ENCODE data around the gene PDSS1. TPM values are rescaled to one million over a fixed set of nuclear protein-coding genes. Genes with fewer than 3 reads are reported as not detected.

Gene PDSS1
- polyA plus RNA-seq, 1 of the 3 experiments (the other 2 are of a cell fraction), result 14.9 TPM

DNA sequence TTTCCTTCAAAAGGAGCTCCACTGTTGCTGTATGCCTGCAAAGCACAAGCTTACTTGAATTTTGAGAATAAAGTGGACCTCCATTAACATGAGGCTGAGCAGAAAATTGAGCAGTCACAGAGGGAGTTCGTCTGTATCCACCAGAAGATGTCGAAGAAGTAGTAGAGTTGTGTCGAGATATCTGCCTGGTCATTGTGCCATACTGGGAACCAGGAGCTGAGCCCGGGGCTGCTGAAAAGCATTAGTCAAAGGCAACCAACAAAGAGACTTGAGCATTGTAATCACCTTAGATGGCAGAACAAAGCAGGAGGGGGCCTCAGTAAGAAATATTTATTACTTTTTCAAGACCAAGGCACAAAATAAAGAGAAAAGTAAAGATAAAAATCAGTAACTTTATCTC is 61.5 kb downstream of the PDSS1 start:
- Histone ChIP-seq H3K9me2 (no peaks in the 10 kb centered on the region), H4K20me1 (ENCODE audit: insufficient read depth) (no peaks in the 10 kb centered on the region), H3K9ac (no peak overlapping the region), H3K27me3 (ENCODE audit: insufficient read depth) (no peaks in the 10 kb centered on the region), H3K79me2 (ENCODE audit: insufficient read depth) (no peaks in the 10 kb centered on the region; the same call in 1 of the 2 replicates), H3K4me3 (ENCODE audit: low read depth in 2 of 2, low read length in 1 of 2) (no peak overlapping the region), H3K36me3 (replicated peaks in 1 of 2; ENCODE audit: control insufficient read depth in 1 of 2, insufficient read depth in 2 of 2, low read length in 1 of 2) (peaks cover 23 to 36% of the 10 kb centered on the region in 2 experiments), H3K4me1 (ENCODE audit: control insufficient read depth in 1 of 2, insufficient read depth in 2 of 2, low read depth in 1 of 2, low read length in 1 of 2) (no peaks in the 10 kb centered on the region; a peak in 1 of 4 replicates), H2AFZ (ENCODE audit: low read depth) (no peak overlapping the region), H3K9me3 (no peaks in the 10 kb centered on the region), H3K4me2 (no peak overlapping the region), H3F3A (replicated peaks; ENCODE audit: insufficient read depth) (peaks cover 2% of the 10 kb centered on the region), H3K27ac (ENCODE audit: low read depth in 2 of 2, low read length in 1 of 2) (no peak overlapping the region)
- TF ChIP-seq FOXM1 (IDR thresholded peaks at IDR 0.05; ENCODE audit: low read depth) (no peak), SIN3A (IDR thresholded peaks at IDR 0.05; ENCODE audit: borderline replicate concordance, low read depth, low read length) (no peak), EZH2phosphoT487 (IDR thresholded peaks at IDR 0.05; ENCODE audit: borderline replicate concordance, low read depth) (no peak), FOXJ3 (CRISPR knock-in tag; IDR thresholded peaks at IDR 0.05) (no peak), RCOR1 (IDR thresholded peaks at IDR 0.05; ENCODE audit: low read length) (no peak), TAF1 (IDR thresholded peaks at IDR 0.05; ENCODE audit: borderline replicate concordance, low read depth, low read length) (no peak), ELF1 (IDR thresholded peaks at IDR 0.05) (no peak), SMC3 (IDR thresholded peaks at IDR 0.05; ENCODE audit: low read depth, low read length) (no peak), MEF2A (IDR thresholded peaks at IDR 0.05; ENCODE audit: borderline replicate concordance, low read depth) (no peak), RXRA (IDR thresholded peaks at IDR 0.05; ENCODE audit: borderline replicate concordance, low read depth) (no peak), NRF1 (IDR thresholded peaks at IDR 0.05; ENCODE audit: low read depth, low read length) (no peak), TCF12 (IDR thresholded peaks at IDR 0.05) (no peak), CHD2 (IDR thresholded peaks at IDR 0.05; ENCODE audit: low read length, partially characterized antibody) (no peak)
- TF ChIP-seq, protein P1, sequence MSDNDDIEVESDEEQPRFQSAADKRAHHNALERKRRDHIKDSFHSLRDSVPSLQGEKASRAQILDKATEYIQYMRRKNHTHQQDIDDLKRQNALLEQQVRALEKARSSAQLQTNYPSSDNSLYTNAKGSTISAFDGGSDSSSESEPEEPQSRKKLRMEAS (IDR thresholded peaks at IDR 0.05; ENCODE audit: low read depth), result no peak
- TF ChIP-seq, protein P2, sequence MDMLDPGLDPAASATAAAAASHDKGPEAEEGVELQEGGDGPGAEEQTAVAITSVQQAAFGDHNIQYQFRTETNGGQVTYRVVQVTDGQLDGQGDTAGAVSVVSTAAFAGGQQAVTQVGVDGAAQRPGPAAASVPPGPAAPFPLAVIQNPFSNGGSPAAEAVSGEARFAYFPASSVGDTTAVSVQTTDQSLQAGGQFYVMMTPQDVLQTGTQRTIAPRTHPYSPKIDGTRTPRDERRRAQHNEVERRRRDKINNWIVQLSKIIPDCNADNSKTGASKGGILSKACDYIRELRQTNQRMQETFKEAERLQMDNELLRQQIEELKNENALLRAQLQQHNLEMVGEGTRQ (IDR thresholded peaks at IDR 0.05; ENCODE audit: borderline replicate concordance, low read depth, low read length), result no peak
- TF ChIP-seq, protein P3, sequence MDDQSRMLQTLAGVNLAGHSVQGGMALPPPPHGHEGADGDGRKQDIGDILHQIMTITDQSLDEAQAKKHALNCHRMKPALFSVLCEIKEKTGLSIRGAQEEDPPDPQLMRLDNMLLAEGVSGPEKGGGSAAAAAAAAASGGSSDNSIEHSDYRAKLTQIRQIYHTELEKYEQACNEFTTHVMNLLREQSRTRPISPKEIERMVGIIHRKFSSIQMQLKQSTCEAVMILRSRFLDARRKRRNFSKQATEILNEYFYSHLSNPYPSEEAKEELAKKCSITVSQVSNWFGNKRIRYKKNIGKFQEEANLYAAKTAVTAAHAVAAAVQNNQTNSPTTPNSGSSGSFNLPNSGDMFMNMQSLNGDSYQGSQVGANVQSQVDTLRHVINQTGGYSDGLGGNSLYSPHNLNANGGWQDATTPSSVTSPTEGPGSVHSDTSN (IDR thresholded peaks at IDR 0.05), result no peak
- TF ChIP-seq, protein P4, sequence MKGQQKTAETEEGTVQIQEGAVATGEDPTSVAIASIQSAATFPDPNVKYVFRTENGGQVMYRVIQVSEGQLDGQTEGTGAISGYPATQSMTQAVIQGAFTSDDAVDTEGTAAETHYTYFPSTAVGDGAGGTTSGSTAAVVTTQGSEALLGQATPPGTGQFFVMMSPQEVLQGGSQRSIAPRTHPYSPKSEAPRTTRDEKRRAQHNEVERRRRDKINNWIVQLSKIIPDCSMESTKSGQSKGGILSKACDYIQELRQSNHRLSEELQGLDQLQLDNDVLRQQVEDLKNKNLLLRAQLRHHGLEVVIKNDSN (IDR thresholded peaks at IDR 0.05; ENCODE audit: borderline replicate concordance, low read depth), result no peak
- TF ChIP-seq, protein P5, sequence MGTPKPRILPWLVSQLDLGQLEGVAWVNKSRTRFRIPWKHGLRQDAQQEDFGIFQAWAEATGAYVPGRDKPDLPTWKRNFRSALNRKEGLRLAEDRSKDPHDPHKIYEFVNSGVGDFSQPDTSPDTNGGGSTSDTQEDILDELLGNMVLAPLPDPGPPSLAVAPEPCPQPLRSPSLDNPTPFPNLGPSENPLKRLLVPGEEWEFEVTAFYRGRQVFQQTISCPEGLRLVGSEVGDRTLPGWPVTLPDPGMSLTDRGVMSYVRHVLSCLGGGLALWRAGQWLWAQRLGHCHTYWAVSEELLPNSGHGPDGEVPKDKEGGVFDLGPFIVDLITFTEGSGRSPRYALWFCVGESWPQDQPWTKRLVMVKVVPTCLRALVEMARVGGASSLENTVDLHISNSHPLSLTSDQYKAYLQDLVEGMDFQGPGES (IDR thresholded peaks at IDR 0.05; ENCODE audit: low read depth, low read length), result no peak
- TF ChIP-seq, protein P6, sequence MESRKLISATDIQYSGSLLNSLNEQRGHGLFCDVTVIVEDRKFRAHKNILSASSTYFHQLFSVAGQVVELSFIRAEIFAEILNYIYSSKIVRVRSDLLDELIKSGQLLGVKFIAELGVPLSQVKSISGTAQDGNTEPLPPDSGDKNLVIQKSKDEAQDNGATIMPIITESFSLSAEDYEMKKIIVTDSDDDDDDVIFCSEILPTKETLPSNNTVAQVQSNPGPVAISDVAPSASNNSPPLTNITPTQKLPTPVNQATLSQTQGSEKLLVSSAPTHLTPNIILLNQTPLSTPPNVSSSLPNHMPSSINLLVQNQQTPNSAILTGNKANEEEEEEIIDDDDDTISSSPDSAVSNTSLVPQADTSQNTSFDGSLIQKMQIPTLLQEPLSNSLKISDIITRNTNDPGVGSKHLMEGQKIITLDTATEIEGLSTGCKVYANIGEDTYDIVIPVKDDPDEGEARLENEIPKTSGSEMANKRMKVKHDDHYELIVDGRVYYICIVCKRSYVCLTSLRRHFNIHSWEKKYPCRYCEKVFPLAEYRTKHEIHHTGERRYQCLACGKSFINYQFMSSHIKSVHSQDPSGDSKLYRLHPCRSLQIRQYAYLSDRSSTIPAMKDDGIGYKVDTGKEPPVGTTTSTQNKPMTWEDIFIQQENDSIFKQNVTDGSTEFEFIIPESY (IDR thresholded peaks at IDR 0.05; ENCODE audit: borderline replicate concordance, low read depth), result no peak
- ChIA-PET CTCF (interaction anchor here (0.7 to 1.4 kb wide), 3 partner anchors 10 to 124 kb away, joined by 3 to 4 read pairs (median 3); no protein-coding TSS in a partner anchor), POLR2A (interaction anchor here (0.5 kb wide), 1 partner anchor 454 kb away, joined by 3 read pairs; no protein-coding TSS in a partner anchor)
- WGBS (ENCODE audit: low lambda C conversion rate), result 98% methylated on average over 4 of the region's 4 CpGs
- DNase-seq, result no peak

Measured in SK-N-SH (cell line).